OCI-LY3 (cell line): ENCODE results near the gene NXT1.
"Not testable (repeated sequence)": the region's sequence is repeated elsewhere in the genome, so short reads cannot be mapped to it uniquely, and the experiment has no call there.

Experiments
- H2AFZ ChIP-seq: fragments of 200-600, 300-600 bp; shearing (Covaris generic); 2 replicates; pipeline ENCODE4 v1.6.0; 2014; ENCODE audit warnings: antibody characterized with exemption, low read depth, low read length
- H3K27ac ChIP-seq: fragments of 200-600, 300-600 bp; sonication (generic); 2 replicates; pipeline ENCODE4 v1.5.1; 2014; ENCODE audit warnings: mild to moderate bottlenecking, low read length, moderate library complexity, mixed read lengths
- H3K27me3 ChIP-seq: fragments of 200-600, 300-600 bp; sonication (generic); 2 replicates; pipeline ENCODE4 v1.6.1; 2014; ENCODE audit warnings: low read depth, low read length, mixed read lengths
- H3K36me3 ChIP-seq: fragments of 200-600, 300-600 bp; sonication (generic); replicated peaks from 2 replicates; pipeline ENCODE3; 2014; ENCODE audit warnings: low read depth, low read length, mixed read lengths
- H3K4me1 ChIP-seq: fragments of 300-600, 200-600 bp; sonication (generic); 2 replicates; pipeline ENCODE4 v1.6.1; 2014; ENCODE audit warnings: low read length, mixed read lengths
- H3K4me2 ChIP-seq: fragments of 200-600, 300-600 bp; sonication (generic); 2 replicates; pipeline ENCODE4 v1.6.1; 2014; ENCODE audit warnings: low read length, mixed read lengths
- H3K4me3 ChIP-seq: fragments of 300-600, 200-600 bp; sonication (generic); 2 replicates; pipeline ENCODE4 v1.5.1; 2014; ENCODE audit warnings: antibody characterized with exemption, mild to moderate bottlenecking, low read length, moderate library complexity
- H3K79me2 ChIP-seq: fragments of 300-600, 200-600 bp; shearing (Covaris generic); 2 replicates; pipeline ENCODE4 v1.6.1; 2014; ENCODE audit warnings: mild to moderate bottlenecking, low read length, mixed read lengths
- H3K9ac ChIP-seq: fragments of 300-600, 200-600 bp; shearing (Covaris generic); 2 replicates; pipeline ENCODE4 v1.6.0; 2014; ENCODE audit warnings: mild to moderate bottlenecking, low read length, moderate library complexity
- H3K9me3 ChIP-seq: fragments of 200-600, 300-600 bp; shearing (Covaris generic); 2 replicates; pipeline ENCODE4 v1.6.1; 2014; ENCODE audit warnings: low read length, mixed read lengths; ENCODE audit not compliant: insufficient read depth
- H4K20me1 ChIP-seq: fragments of 200-600, 300-600 bp; sonication (generic); 2 replicates; pipeline ENCODE4 v1.6.1; 2016; ENCODE audit warnings: low read length, mixed read lengths; ENCODE audit not compliant: insufficient read depth
- CTCF ChIP-seq: fragments of 200-600, 300-600 bp; sonication (generic); IDR thresholded peaks from 2 replicates; pipeline ENCODE4 v1.5.1; 2014; ENCODE audit warnings: antibody characterized with exemption, low read length, low read depth
- EZH2phosphoT487 ChIP-seq: fragments of 200-600 bp; shearing (Covaris generic); IDR thresholded peaks from 2 replicates; pipeline ENCODE4 v1.6.1; 2018; ENCODE audit warnings: antibody characterized with exemption, mixed run types, low read depth

NXT1 gene

GRCh38 chr20:23344336-23344735 lies 6.3 kb upstream of the NXT1 start:
- Histone ChIP-seq H3K79me2 (peaks cover 13% of the 10 kb centered on the region), H2AFZ (no peak overlapping the region), H3K4me3 (no peak overlapping the region), H3K4me2 (no peak overlapping the region), H3K9me3 (no peaks in the 10 kb centered on the region), H3K4me1 (peaks cover 28% of the 10 kb centered on the region), H3K36me3 (no peaks in the 10 kb centered on the region), H4K20me1 (peaks cover 5% of the 10 kb centered on the region; the same call in 1 of the 2 replicates), H3K27ac (no peak overlapping the region), H3K9ac (no peak overlapping the region), H3K27me3 (no peaks in the 10 kb centered on the region)
- TF ChIP-seq EZH2phosphoT487 (no peak), CTCF (no peak)

DNA sequence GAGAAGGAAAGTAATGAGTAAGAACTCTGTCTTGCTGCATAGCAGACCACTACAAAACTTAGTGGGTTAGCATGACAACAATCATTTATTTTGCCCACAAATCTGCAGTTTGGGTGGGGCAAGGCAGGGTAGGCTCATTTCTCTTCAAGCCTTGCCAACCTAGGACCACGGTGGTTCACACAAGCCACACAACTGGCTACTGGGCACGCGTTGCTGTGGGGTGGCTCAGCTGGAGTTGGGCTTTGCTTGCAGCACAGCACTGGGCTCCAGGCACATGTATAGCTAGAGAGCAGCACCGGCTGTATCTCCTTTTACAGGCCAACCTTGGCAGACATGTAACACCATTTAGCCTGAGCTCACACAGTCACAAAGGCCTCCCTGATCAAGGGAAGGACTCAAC lies 4.6 kb upstream of the NXT1 start:
- Histone ChIP-seq H3K9ac (no peak overlapping the region), H3K36me3 (no peaks in the 10 kb centered on the region), H3K4me3 (no peak overlapping the region), H3K27me3 (no peaks in the 10 kb centered on the region), H3K4me2 (no peak overlapping the region), H3K4me1 (peaks cover 21% of the 10 kb centered on the region), H4K20me1 (peaks cover 5% of the 10 kb centered on the region; the same call in 1 of the 2 replicates), H3K79me2 (peaks cover 21% of the 10 kb centered on the region), H3K9me3 (no peaks in the 10 kb centered on the region), H3K27ac (no peak overlapping the region), H2AFZ (no peak overlapping the region)
- TF ChIP-seq CTCF: no peak

GRCh38 chr20:23347791-23348190 lies 2.8 kb upstream of the NXT1 start:
- Histone ChIP-seq H4K20me1 (peaks cover 14% of the 10 kb centered on the region), H3K4me2 (no peak overlapping the region), H3K4me1 (peaks cover 26% of the 10 kb centered on the region), H3K4me3 (no peak overlapping the region), H3K36me3 (peaks cover 8% of the 10 kb centered on the region), H3K9me3 (no peaks in the 10 kb centered on the region), H3K9ac (no peak overlapping the region), H3K27me3 (no peaks in the 10 kb centered on the region), H3K27ac (no peak overlapping the region), H2AFZ (no peak overlapping the region), H3K79me2 (peaks cover 39% of the 10 kb centered on the region)
- TF ChIP-seq EZH2phosphoT487 (no peak), CTCF (no peak)

GRCh38 chr20:23348510-23348909 lies 2.1 kb upstream of the NXT1 start:
- H3K4me2 ChIP-seq: peak overlapping the region; percentile 97
- not testable (repeated sequence) for H3K9me3 ChIP-seq, H3K27ac ChIP-seq, H2AFZ ChIP-seq, H3K27me3 ChIP-seq
- peaks cover 18% of the 10 kb centered on the region for H4K20me1 ChIP-seq
- 0 out of 2 replicates have a peak overlapping the region, but pooled peaks have one; percentile 100 for H3K9ac ChIP-seq
- peaks cover 11% of the 10 kb centered on the region for H3K36me3 ChIP-seq
- peaks cover 46% of the 10 kb centered on the region for H3K79me2 ChIP-seq
- peak overlapping the region; percentile 99; the same call in 1 of the 2 replicates for H3K4me3 ChIP-seq
- peaks cover 26% of the 10 kb centered on the region for H3K4me1 ChIP-seq
